GM12864 (cell line): ENCODE results near the gene PDSS1.

Source experiments
- DNase-seq: peaks from one replicate; pipeline ENCODE4 v3.0.0-alpha.2; 2011; ENCODE audit warnings: low read depth
- H3K4me3 ChIP-seq: 2 replicates; pipeline ENCODE4 v1.5.1; 2011; ENCODE audit warnings: mild to moderate bottlenecking, low read depth, low read length, control low read depth
- TF ChIP-seq, protein P1 (sequence below): IDR thresholded peaks from 2 replicates; pipeline ENCODE4 v1.5.1; 2011; ENCODE audit warnings: low read depth, mild to moderate bottlenecking, moderate library complexity, low read length, control low read depth, inconsistent platforms; ENCODE audit errors: missing control alignments

The PDSS1 gene

DNA sequence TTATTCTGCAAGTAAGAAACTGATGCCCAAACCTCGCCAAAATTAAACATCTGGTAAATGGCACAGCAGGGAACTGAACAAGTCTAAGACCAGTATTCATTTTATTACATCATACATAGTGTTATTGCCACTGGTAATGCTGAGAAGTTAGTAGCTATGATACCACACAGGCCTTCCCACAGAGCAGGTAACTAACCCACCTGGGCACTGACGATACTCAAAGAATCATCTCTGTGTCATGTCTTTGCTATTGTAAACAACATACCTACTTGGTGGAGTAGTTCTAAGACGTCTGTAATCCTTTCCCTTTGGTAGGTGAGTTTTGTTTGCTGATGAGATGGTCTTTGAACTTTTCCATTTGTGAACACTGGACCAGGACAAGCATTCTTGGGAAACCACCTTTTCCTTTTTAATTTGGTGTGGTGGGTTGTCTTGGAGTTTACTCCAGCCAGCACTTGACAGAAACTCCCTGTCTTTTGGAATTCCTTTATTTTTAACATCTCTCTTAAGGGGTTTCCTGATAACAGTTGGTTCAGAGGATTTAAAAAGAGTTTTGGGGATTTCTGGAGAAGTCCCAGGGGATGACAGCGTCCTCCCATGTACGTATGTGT, 40.9 kb downstream of the PDSS1 start:
- no peak overlapping the region for H3K4me3 ChIP-seq
- DNase-seq = no peak
- TF ChIP-seq, protein P1, sequence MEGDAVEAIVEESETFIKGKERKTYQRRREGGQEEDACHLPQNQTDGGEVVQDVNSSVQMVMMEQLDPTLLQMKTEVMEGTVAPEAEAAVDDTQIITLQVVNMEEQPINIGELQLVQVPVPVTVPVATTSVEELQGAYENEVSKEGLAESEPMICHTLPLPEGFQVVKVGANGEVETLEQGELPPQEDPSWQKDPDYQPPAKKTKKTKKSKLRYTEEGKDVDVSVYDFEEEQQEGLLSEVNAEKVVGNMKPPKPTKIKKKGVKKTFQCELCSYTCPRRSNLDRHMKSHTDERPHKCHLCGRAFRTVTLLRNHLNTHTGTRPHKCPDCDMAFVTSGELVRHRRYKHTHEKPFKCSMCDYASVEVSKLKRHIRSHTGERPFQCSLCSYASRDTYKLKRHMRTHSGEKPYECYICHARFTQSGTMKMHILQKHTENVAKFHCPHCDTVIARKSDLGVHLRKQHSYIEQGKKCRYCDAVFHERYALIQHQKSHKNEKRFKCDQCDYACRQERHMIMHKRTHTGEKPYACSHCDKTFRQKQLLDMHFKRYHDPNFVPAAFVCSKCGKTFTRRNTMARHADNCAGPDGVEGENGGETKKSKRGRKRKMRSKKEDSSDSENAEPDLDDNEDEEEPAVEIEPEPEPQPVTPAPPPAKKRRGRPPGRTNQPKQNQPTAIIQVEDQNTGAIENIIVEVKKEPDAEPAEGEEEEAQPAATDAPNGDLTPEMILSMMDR = no peak

DNA sequence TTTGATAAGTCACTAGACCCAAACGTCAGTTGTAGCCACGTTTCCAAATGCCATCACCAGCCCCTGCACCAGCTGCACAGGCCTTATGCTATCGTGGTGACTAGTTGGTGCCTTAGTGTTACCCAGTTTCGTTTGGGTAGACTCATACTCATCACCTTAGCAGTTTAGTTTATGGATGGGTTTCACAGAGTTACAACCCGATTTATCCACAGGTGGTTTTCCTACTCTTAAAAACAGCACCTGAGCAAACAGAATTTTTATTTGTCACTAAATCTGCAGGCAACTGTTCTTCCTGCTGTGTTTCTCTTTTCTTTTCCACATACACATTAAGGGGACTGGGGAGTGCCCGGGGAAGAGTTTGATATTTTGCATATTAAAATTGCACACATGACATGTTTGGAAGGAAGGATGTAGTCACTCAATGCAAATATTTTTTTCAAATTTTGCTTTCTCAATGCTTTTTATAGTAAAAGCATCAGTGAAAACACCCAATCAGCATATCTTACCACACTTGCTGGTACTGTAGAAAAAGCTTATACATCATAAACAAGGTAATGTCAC, 41.6 kb downstream of the PDSS1 start:
- DNase-seq = peak; percentile 56
- H3K4me3 ChIP-seq = no peak overlapping the region; the same call in 1 of the 2 replicates
- TF ChIP-seq, protein P1 = no peak

DNA sequence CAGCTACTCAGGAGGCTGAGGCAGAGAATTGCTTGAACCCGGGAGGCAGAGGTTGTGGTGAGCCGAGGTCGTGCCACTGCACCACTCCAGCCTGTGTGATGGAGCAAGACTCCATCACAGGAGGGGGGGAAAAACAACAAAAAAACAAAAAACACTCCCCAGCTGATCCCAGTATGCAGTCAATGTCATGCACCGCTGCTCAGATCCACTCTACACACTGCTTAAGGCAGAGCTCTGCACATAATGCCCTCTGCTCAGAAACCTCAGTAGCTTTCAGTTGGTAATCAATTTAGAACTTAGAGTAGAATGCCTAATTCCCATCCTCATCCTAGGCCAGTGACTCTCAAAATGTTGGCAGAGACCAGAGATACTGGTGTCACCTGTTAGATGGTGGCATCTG, 43.9 kb downstream of the PDSS1 start:
- TF ChIP-seq, protein P1 = no peak
- no peak for DNase-seq
- no peak overlapping the region for H3K4me3 ChIP-seq

DNA sequence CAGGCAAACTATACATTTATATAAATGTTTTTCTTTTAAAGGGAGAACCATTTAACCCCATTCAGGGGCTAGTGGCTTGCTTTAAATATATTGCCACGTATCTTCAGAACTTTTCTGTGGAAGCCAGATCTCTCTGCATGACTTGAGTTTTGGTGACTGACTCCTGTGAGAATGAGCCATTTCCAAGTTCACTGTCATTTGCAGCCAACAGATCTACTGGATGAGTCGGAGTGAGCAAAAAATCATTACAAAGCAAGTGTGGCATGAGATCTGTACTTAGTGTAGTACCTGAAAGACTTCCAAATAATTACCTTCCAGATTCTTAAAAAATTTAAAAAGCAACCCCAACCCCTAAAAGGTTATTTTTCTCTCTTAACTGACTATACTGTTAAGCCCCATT, 45.6 kb downstream of the PDSS1 start:
- H3K4me3 ChIP-seq = no peak overlapping the region
- no peak for DNase-seq
- TF ChIP-seq, protein P1 = no peak

DNA sequence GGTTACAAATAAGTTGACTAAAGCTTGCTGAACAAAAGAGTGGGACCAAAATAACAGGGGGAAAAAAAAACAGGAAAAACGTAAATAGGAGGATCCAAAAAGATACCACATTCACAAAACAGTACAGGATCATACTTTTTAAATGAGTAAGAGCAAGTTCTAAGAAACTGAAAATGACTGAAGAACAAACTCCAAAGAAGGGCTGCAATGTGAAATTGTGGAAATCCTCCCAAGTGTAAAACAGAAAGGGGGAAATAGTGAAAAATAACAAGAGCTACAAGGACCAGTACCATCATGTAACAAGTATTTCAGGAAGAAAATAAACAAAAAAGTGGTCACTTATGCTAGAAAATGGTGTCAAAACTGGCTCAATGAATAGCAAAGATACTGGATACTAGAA, 46.3 kb downstream of the PDSS1 start:
- DNase-seq = no peak
- TF ChIP-seq, protein P1 = no peak
- H3K4me3 ChIP-seq = no peak overlapping the region

DNA sequence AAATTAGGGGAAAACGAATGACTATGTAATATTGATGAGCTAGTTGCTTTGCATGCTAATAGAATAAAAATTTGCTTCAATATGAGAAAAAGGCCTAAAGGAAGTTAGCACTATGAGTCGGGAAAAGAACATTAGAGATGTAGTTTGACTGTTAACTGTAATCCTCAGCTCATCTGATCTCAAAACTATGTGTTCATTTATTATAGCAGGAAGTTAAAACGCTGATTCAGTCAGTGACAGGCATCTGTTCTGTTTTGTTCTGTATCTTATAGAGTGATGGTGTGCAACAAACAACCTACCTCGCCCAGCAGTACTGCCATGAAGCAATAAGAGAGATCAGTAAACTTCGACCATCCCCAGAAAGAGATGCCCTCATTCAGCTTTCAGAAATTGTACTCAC, 48.6 kb downstream of the PDSS1 start:
- DNase-seq = no peak
- no peak overlapping the region for H3K4me3 ChIP-seq
- TF ChIP-seq, protein P1 = no peak

DNA sequence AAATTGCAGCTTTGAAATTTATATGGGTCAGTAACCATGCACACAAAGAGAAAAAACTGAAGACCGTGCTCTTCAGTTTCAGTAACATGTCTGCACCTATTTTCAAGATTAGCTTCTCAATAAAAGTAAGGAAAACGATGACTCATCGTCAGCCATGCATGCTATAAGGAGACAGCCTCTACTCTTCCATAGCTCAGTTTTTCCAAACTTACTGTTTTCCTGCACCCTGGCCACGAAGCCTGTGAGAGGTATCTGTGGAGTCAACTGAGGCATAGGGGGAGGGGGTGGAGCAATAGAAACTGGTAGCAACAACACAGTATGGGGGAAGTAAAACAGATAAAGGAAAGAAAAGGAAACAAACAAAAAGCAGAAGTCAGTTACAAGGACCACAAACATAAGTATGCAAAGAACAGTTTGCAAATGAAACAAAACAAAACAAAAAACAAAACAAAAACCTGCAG, 58.0 kb downstream of the PDSS1 start:
- no peak overlapping the region; the same call in 1 of the 2 replicates for H3K4me3 ChIP-seq
- DNase-seq = peak; percentile 53
- TF ChIP-seq, protein P1 = no peak
